ENCODE results near the gene HOXA11.

Gene HOXA11

GRCh38 chr7:27147199-27148030, 37.6 kb downstream of the HOXA11 start, which contains the start of gene HOXA6:
Gene HOXA6, minus strand, starts transcription at chr7:27147774. Its CDS starts 25 bp downstream, at chr7:27147749.
- no peak for DNase-seq (ENCODE audit: low read depth)

- no peak for DNase-seq (ENCODE audit: low read depth)
Observed at GRCh38 chr7:27146491-27147198, 38.4 kb downstream of the HOXA11 start.

- DNase-seq (ENCODE audit: low read depth) = no peak
Observed at GRCh38 chr7:27145914-27146412, 39.1 kb downstream of the HOXA11 start.

- DNase-seq (ENCODE audit: low read depth) = no peak
Observed at GRCh38 chr7:27145165-27145913, 39.7 kb downstream of the HOXA11 start.

GRCh38 chr7:27144781-27145164, 40.3 kb downstream of the HOXA11 start:
- no peak for DNase-seq (ENCODE audit: low read depth)

GRCh38 chr7:27143950-27144780, 40.9 kb downstream of the HOXA11 start:
- no peak for DNase-seq (ENCODE audit: low read depth)

GRCh38 chr7:27143023-27143949, 41.7 kb downstream of the HOXA11 start, which contains the start of gene HOXA5:
Gene HOXA5, minus strand, starts transcription at chr7:27143681. Its CDS starts 74 bp downstream, at chr7:27143607.
- no peak for DNase-seq (ENCODE audit: low read depth)

GRCh38 chr7:27142580-27143022, 42.4 kb downstream of the HOXA11 start:
- DNase-seq (ENCODE audit: low read depth) = no peak

- no peak for DNase-seq (ENCODE audit: low read depth)
Observed at GRCh38 chr7:27141923-27142579, 43.0 kb downstream of the HOXA11 start.

GRCh38 chr7:27141137-27141922, 43.7 kb downstream of the HOXA11 start:
- DNase-seq (ENCODE audit: low read depth) = no peak

- no peak for DNase-seq (ENCODE audit: low read depth)
Observed at GRCh38 chr7:27140126-27140857, 44.7 kb downstream of the HOXA11 start.

- DNase-seq (ENCODE audit: low read depth) = no peak
Observed at GRCh38 chr7:27139334-27140125, 45.5 kb downstream of the HOXA11 start.

GRCh38 chr7:27138985-27139333, 46.1 kb downstream of the HOXA11 start:
- no peak for DNase-seq (ENCODE audit: low read depth)

- no peak for DNase-seq (ENCODE audit: low read depth)
Observed at GRCh38 chr7:27138472-27138871, 46.6 kb downstream of the HOXA11 start.

- DNase-seq (ENCODE audit: low read depth) = no peak
Observed at GRCh38 chr7:27137640-27138315, 47.3 kb downstream of the HOXA11 start.

GRCh38 chr7:27134392-27134791, 50.6 kb downstream of the HOXA11 start:
- no peak for DNase-seq (ENCODE audit: low read depth)
